ENCODE data around the gene NFE2L3.

- no peak for TF ChIP-seq CTCF (conservative IDR thresholded peaks at IDR 0.05)
- TF ChIP-seq ZFX (IDR thresholded peaks at IDR 0.05) = no peak
These were observed 5.0 kb upstream of the NFE2L3 start for GRCh38 chr7:26147030-26147429.

Measured in C4-2B (cell line).